ENCODE data around the gene MMUT.
"Not testable (repeated sequence)": the region's sequence is repeated elsewhere in the genome, so short reads cannot be mapped to it uniquely, and the experiment has no call there.

The MMUT gene

GRCh38 chr6:49416195-49416594, 46.9 kb downstream of the MMUT start:
- no peak for DNase-seq

- DNase-seq, result no peak
Measured at GRCh38 chr6:49415358-49415757, 47.7 kb downstream of the MMUT start.

- no peak for DNase-seq
Measured at GRCh38 chr6:49410564-49410963, 52.5 kb downstream of the MMUT start.

- peak; percentile 44 for DNase-seq
Measured at GRCh38 chr6:49409951-49410542, 53.0 kb downstream of the MMUT start.

- no peak for DNase-seq
Measured at GRCh38 chr6:49406250-49406970, 56.6 kb downstream of the MMUT start.

GRCh38 chr6:49401063-49401462, 62.0 kb downstream of the MMUT start:
- no peak for DNase-seq

- not testable (repeated sequence) for DNase-seq
Measured at GRCh38 chr6:49386667-49387508, 76.2 kb downstream of the MMUT start.

GRCh38 chr6:49384904-49385303, 78.1 kb downstream of the MMUT start:
- DNase-seq, result no peak
